K562 (cell line): ENCODE measurements around the gene BAG2. TPM values are rescaled to one million over a fixed set of nuclear protein-coding genes. Genes with fewer than 3 reads are reported as not detected.

Experiments
- CCAR2 ChIP-seq: fragments of 200-400 bp; formaldehyde crosslinking; IDR thresholded peaks from 2 replicates; pipeline ENCODE4 v1.6.1; 2017; ENCODE audit warnings: mild to moderate bottlenecking, low read depth, low read length
- CREB1 ChIP-seq, 2 experiments: sonication (generic) in 1 of 2; formaldehyde crosslinking in 1 of 2; IDR thresholded peaks; 2 replicates each; pipeline versions ENCODE4 v1.6.1 to v1.8.0; 2012 to 2022; ENCODE audit warnings: inconsistent platforms in 1 of 2, mild to moderate bottlenecking in 1 of 2, missing genetic modification reagents in 1 of 2, moderate library complexity in 1 of 2
- KLF13 ChIP-seq: fragments of 450-650 bp; IDR thresholded peaks from 2 replicates; pipeline ENCODE4 v1.6.1; 2016; ENCODE audit warnings: missing genetic modification characterization, low read depth, mild to moderate bottlenecking, missing compliant biosample characterization, moderate library complexity, borderline replicate concordance
- LCOR ChIP-seq: sonication (generic); formaldehyde crosslinking; IDR thresholded peaks from 2 replicates; pipeline ENCODE4 v1.8.0; 2022; ENCODE audit warnings: mild to moderate bottlenecking, missing genetic modification reagents
- PCBP2 ChIP-seq: fragments of 200-400 bp; formaldehyde crosslinking; IDR thresholded peaks from 2 replicates; pipeline ENCODE4 v1.6.1; 2018; ENCODE audit warnings: low read length, low read depth, mild to moderate bottlenecking, moderate library complexity; ENCODE audit not compliant: poor library complexity, severe bottlenecking
- PKNOX1 ChIP-seq: fragments of 450-650 bp; IDR thresholded peaks from 2 replicates; pipeline ENCODE4 v1.6.1; 2016
- RBM22 ChIP-seq: fragments of 200-400 bp; formaldehyde crosslinking; IDR thresholded peaks from 2 replicates; pipeline ENCODE4 v1.6.1; 2018; ENCODE audit warnings: low read length, low read depth; ENCODE audit not compliant: poor library complexity, severe bottlenecking
- TAF1 ChIP-seq: IDR thresholded peaks from 2 replicates; pipeline ENCODE4 v1.6.1; 2011; ENCODE audit warnings: mild to moderate bottlenecking, low read length, moderate library complexity; ENCODE audit not compliant: insufficient read depth, control insufficient read depth, severe bottlenecking; ENCODE audit errors: extremely low read depth
- ZBTB2 ChIP-seq: fragments of 450-650 bp; IDR thresholded peaks from 2 replicates; pipeline ENCODE4 v1.6.1; 2016; ENCODE audit warnings: antibody characterized with exemption
- ZFPM2 ChIP-seq: fragments of 250-450 bp; sonication (Bioruptor Pico); IDR thresholded peaks from 2 replicates; pipeline ENCODE4 v1.5.1; 2022; ENCODE audit warnings: mild to moderate bottlenecking
- ZNF511 ChIP-seq: sonication (generic); formaldehyde crosslinking; IDR thresholded peaks from 2 replicates; pipeline ENCODE4 v1.8.0; 2022; ENCODE audit warnings: mild to moderate bottlenecking, missing genetic modification reagents
- ZNF589 ChIP-seq: fragments of 200-800 bp; sonication (Bioruptor generic); IDR thresholded peaks from 2 replicates; pipeline ENCODE4 v1.6.1; 2016; ENCODE audit warnings: low read depth, missing genetic modification characterization, missing compliant biosample characterization
- polyA plus RNA-seq, 8 experiments: library from polyadenylated mRNA; depleted of rRNA in 4 of 8; stranded (reverse) in 5 of 8; unstranded in 3 of 8; fragments of >200 nt; fragmentation: Nextera tagmentation in 2 of 8; fragmentation: Illumina TruSeq in 1 of 8; extraction: Ambion mirVana in 2 of 8; extraction: Trizol in 1 of 8; gene quantifications; 2 replicates each; pipeline versions ENCODE4 v1.2.1 to v1.2.3, GENCODE V29; 2011 to 2014; ENCODE audit warnings: inconsistent platforms in 1 of 8, missing spikeins in 1 of 8
- total RNA-seq, 7 experiments: library from RNA; depleted of rRNA in 6 of 7; stranded (reverse); fragments of >200 nt in 6 of 7; fragmentation: Illumina TruSeq in 2 of 7; extraction: Trizol in 2 of 7; gene quantifications; 2 replicates each; pipeline versions ENCODE4 v1.2.1 to v1.2.3, GENCODE V29; 2011 to 2021; ENCODE audit warnings: low replicate concordance in 1 of 7

Gene BAG2
- total and polyA plus RNA-seq, 9 of the 15 experiments (the other 6 are each of a cell fraction or from before 2014, with no cell fraction given) = 12.8 to 20.7 (median 17.6) TPM

GRCh38 chr6:57221191-57221935 lies 49.2 kb downstream of the BAG2 start (continued):
- TF ChIP-seq TAF1 (peak; percentile 44), PKNOX1 (no peak), KLF13 (tag) (peak; percentile 51; the same call in 1 of the 2 replicates), ZBTB2 (0 out of 2 replicates have a peak, but pooled peaks have one; percentile 15), CCAR2 (no peak), ZNF511 (no peak; the same call in 1 of the 2 replicates), ZFPM2 (CRISPR knock-in tag) (no peak), CREB1 (IDR thresholded peaks at IDR 0.05) (no peak; the same call in 1 of the 2 replicates), CREB1 (CRISPR knock-in tag; IDR thresholded peaks at IDR 0.05) (no peak), PCBP2 (no peak), RBM22 (peak; percentile 24), ZNF589 (CRISPR knock-in tag) (no peak), LCOR (CRISPR knock-in tag) (peak; percentile 66)
